Myocyte (in vitro differentiated cells): ENCODE data around the gene MMEL1. TPM values are rescaled to one million over a fixed set of nuclear protein-coding genes. Genes with fewer than 3 reads are reported as not detected.

Experiments
- DNase-seq: peaks from one replicate; pipeline ENCODE4 v3.0.0-alpha.2; 2012; ENCODE audit warnings: low read depth
- total RNA-seq: library from RNA; depleted of rRNA; stranded (reverse); fragments of >200 nt; gene quantifications from 2 replicates; pipeline ENCODE4 v1.2.3, GENCODE V29; 2014

MMEL1 gene
- total RNA-seq, 1 donor from 2014 or later, result 0.37 TPM

GRCh38 chr1:2594001-2594640 is 38.7 kb downstream of the MMEL1 start:
- DNase-seq, result peak; percentile 18

GRCh38 chr1:2593251-2593878 is 39.5 kb downstream of the MMEL1 start:
- DNase-seq, result no peak

- DNase-seq, result no peak
Measured at GRCh38 chr1:2592672-2593071, 40.1 kb downstream of the MMEL1 start.

- DNase-seq, result no peak
Measured at GRCh38 chr1:2591581-2592261, 41.1 kb downstream of the MMEL1 start.

GRCh38 chr1:2591233-2591580 is 41.6 kb downstream of the MMEL1 start:
- no peak for DNase-seq

GRCh38 chr1:2590233-2591141 is 42.3 kb downstream of the MMEL1 start:
- DNase-seq, result no peak

- DNase-seq, result no peak
Measured at GRCh38 chr1:2589431-2590232, 43.2 kb downstream of the MMEL1 start.

- no peak for DNase-seq
Measured at GRCh38 chr1:2588661-2589430, 44.0 kb downstream of the MMEL1 start.

GRCh38 chr1:2587860-2588571 is 44.8 kb downstream of the MMEL1 start:
- DNase-seq, result no peak

GRCh38 chr1:2587071-2587859 is 45.6 kb downstream of the MMEL1 start:
- no peak for DNase-seq

GRCh38 chr1:2586154-2587070 is 46.4 kb downstream of the MMEL1 start, which contains the start of gene PRXL2B:
Gene PRXL2B, plus strand, starts transcription at chr1:2586777. Its CDS starts 109 bp downstream, at chr1:2586886.
- peak; percentile 99 for DNase-seq

GRCh38 chr1:2585318-2586092 is 47.3 kb downstream of the MMEL1 start:
- DNase-seq, result peak; percentile 52

GRCh38 chr1:2584686-2585317 is 48.0 kb downstream of the MMEL1 start:
- no peak for DNase-seq

- no peak for DNase-seq
Measured at GRCh38 chr1:2583871-2584351, 48.9 kb downstream of the MMEL1 start.

GRCh38 chr1:2583331-2583791 is 49.5 kb downstream of the MMEL1 start:
- DNase-seq, result peak; percentile 13

- no peak for DNase-seq
Measured at GRCh38 chr1:2582391-2582790, 50.4 kb downstream of the MMEL1 start.
